Body of pancreas (tissue), 4 donors: ENCODE results near the gene IQGAP2. TPM values are rescaled to one million over a fixed set of nuclear protein-coding genes. Genes with fewer than 3 reads are reported as not detected.

Source experiments
- ATAC-seq: fragments of 150-250 bp; one replicate; pipeline ENCODE4 v1.9.1; 2016
- DNase-seq, 4 donors: peaks; one replicate each; pipeline ENCODE4 v3.0.0-alpha.2; 2019
- H3K27ac ChIP-seq, 4 donors: fragments of 200-600 bp; sonication (generic); 1 replicate in 3 of 4; 2 replicates in 1 of 4; pipeline versions ENCODE4 v1.5.1 to v1.6.1; 2016 to 2019; ENCODE audit warnings: mild to moderate bottlenecking in 1 of 4, mixed read lengths in 1 of 4, moderate library complexity in 1 of 4
- H3K27me3 ChIP-seq, 2 donors: fragments of 200-600 bp; sonication (generic); one replicate each; pipeline ENCODE4 v1.6.0; 2016; ENCODE audit warnings: mild to moderate bottlenecking in 1 of 2
- H3K36me3 ChIP-seq, 2 donors: fragments of 200-600 bp; sonication (generic); replicated peaks in 1 of 2; 2 replicates each; pipeline ENCODE4 v1.5.1; 2016; ENCODE audit warnings: low read depth in 2 of 2; ENCODE audit not compliant: insufficient read depth in 1 of 2
- H3K4me1 ChIP-seq: fragments of 200-600 bp; sonication (generic); one replicate; pipeline ENCODE4 v1.6.0; 2016
- H3K4me3 ChIP-seq, 2 donors: fragments of 200-600 bp; sonication (generic); 1 replicate in 1 of 2; 2 replicates in 1 of 2; pipeline ENCODE4 v1.5.1; 2016 to 2019
- H3K9me3 ChIP-seq, 3 donors: fragments of 200-600 bp; sonication (generic); 1 replicate in 2 of 3; 2 replicates in 1 of 3; pipeline ENCODE4 v1.5.1; 2016
- CTCF ChIP-seq, 7 experiments: fragments of 450-650 bp in 4 of 7; fragments of 200-600 bp in 3 of 7; sonication (generic) in 3 of 7; IDR thresholded peaks; one replicate each; pipeline ENCODE4 v1.5.1; 2016 to 2019; ENCODE audit warnings: antibody characterized with exemption in 7 of 7
- POLR2A ChIP-seq, 3 donors: fragments of 450-650 bp; IDR thresholded peaks; one replicate each; pipeline ENCODE4 v1.6.1; 2016; ENCODE audit warnings: antibody characterized with exemption in 3 of 3, mild to moderate bottlenecking in 2 of 3
- WGBS, 2 donors: methylation state at CpG; one replicate each; pipeline ENCODE4 v1.1.5; 2017; 5-methylcytosine and 5-hydroxymethylcytosine counted together
- intact Hi-C: fragments of 100-400 bp; cut with DNase I; formaldehyde crosslinking; loops from one replicate; pipeline ENCODE4 v1.15.1; 2023
- total RNA-seq, 2 donors: library from RNA; depleted of rRNA; stranded (reverse); fragments of >200 nt; gene quantifications; one replicate each; pipeline ENCODE4 v1.1.0, GENCODE V29; 2016

The IQGAP2 gene
- total RNA-seq, 2 donors from 2014 or later, result 41.2 to 49.5 TPM

GRCh38 chr5:76497065-76497460, 94.0 kb downstream of the IQGAP2 start:
- no peak for DNase-seq
- no peak for ATAC-seq
- WGBS, 2 donors, result 39 to 47% methylated on average over 4 of the region's 4 CpGs

GRCh38 chr5:76497986-76498717, 95.1 kb downstream of the IQGAP2 start:
- TF ChIP-seq POLR2A (IDR thresholded peaks at IDR 0.05) (no peak), CTCF (IDR thresholded peaks at IDR 0.05) (no peak)
- Histone ChIP-seq H3K36me3 (no peaks in the 10 kb centered on the region), H3K4me1 (peaks cover 24% of the 10 kb centered on the region), H3K27ac (no peak overlapping the region), H3K4me3 (no peak overlapping the region), H3K27me3 (no peaks in the 10 kb centered on the region), H3K9me3 (no peaks in the 10 kb centered on the region)
- intact Hi-C loops, result no loop called here
- DNase-seq (no peak), ATAC-seq (no peak)
- WGBS, 2 donors, result 45 to 48% methylated on average over 4 of the region's 4 CpGs

More at GRCh38 chr5:76497065-76497460, 94.0 kb downstream of the IQGAP2 start:
- Histone ChIP-seq H3K27me3 (no peaks in the 10 kb centered on the region), H3K4me1 (peaks cover 25% of the 10 kb centered on the region), H3K9me3 (no peaks in the 10 kb centered on the region), H3K36me3 (no peaks in the 10 kb centered on the region), H3K27ac (no peak overlapping the region), H3K4me3 (no peak overlapping the region)
- intact Hi-C loops, result no loop called here
- TF ChIP-seq POLR2A (IDR thresholded peaks at IDR 0.05), result no peak
- no peak for TF ChIP-seq CTCF (IDR thresholded peaks at IDR 0.05)

- no peak for ATAC-seq
- H3K4me1 ChIP-seq, result peaks cover 27% of the 10 kb centered on the region
- 88 to 93% methylated on average over 2 of the region's 2 CpGs for WGBS, 2 donors
These were observed 96.5 kb downstream of the IQGAP2 start for GRCh38 chr5:76499507-76500161.

GRCh38 chr5:76500633-76501393, 97.7 kb downstream of the IQGAP2 start:
- no peaks in the 10 kb centered on the region for H3K36me3 ChIP-seq
- no peaks in the 10 kb centered on the region for H3K9me3 ChIP-seq
- intact Hi-C loops, result no loop called here
- no peaks in the 10 kb centered on the region for H3K27me3 ChIP-seq
- H3K27ac ChIP-seq, result no peak overlapping the region
- H3K4me3 ChIP-seq, result no peak overlapping the region
- DNase-seq (no peak), ATAC-seq (no peak)
- WGBS, 2 donors, result 79 to 86% methylated on average over 5 of the region's 5 CpGs
- H3K4me1 ChIP-seq, result peaks cover 23% of the 10 kb centered on the region
- TF ChIP-seq POLR2A (IDR thresholded peaks at IDR 0.05), result no peak
- no peak for TF ChIP-seq CTCF (IDR thresholded peaks at IDR 0.05)

More at GRCh38 chr5:76499507-76500161, 96.5 kb downstream of the IQGAP2 start:
- intact Hi-C loops, result no loop called here
- Histone ChIP-seq H3K9me3 (no peaks in the 10 kb centered on the region), H3K27ac (no peak overlapping the region), H3K36me3 (no peaks in the 10 kb centered on the region), H3K4me3 (no peak overlapping the region), H3K27me3 (no peaks in the 10 kb centered on the region)
- TF ChIP-seq CTCF (IDR thresholded peaks at IDR 0.05), result no peak
- TF ChIP-seq POLR2A (IDR thresholded peaks at IDR 0.05), result no peak
- DNase-seq, result no peak
